Stimulated activated CD8-positive, alpha-beta memory T cell treated with anti-CD3 and anti-CD28 coated beads, Interleukin-12 subunit alpha, Interleukin-12 subunit beta, amount 100 ng/mL, for 1 hour (primary cell): ENCODE measurements around the gene FNDC10.
"Not testable (repeated sequence)": the region's sequence is repeated elsewhere in the genome, so short reads cannot be mapped to it uniquely, and the experiment has no call there.

Experiments
- DNase-seq: peaks from one replicate; pipeline ENCODE4 v3.0.0-alpha.2; 2020; ENCODE audit warnings: low read depth

The FNDC10 gene

GRCh38 chr1:1567152-1567875 is 32.6 kb downstream of the FNDC10 start:
- DNase-seq: no peak

- DNase-seq: no peak
These were observed 34.6 kb downstream of the FNDC10 start for GRCh38 chr1:1565340-1565739.

GRCh38 chr1:1564268-1564667 is 35.7 kb downstream of the FNDC10 start:
- no peak for DNase-seq

- no peak for DNase-seq
These were observed 36.2 kb downstream of the FNDC10 start for GRCh38 chr1:1563688-1564087.

GRCh38 chr1:1562556-1563195 is 37.3 kb downstream of the FNDC10 start:
- DNase-seq: no peak

GRCh38 chr1:1561801-1562470 is 38.0 kb downstream of the FNDC10 start:
- DNase-seq: no peak

- DNase-seq: no peak
These were observed 39.8 kb downstream of the FNDC10 start for GRCh38 chr1:1560178-1560577.

GRCh38 chr1:1559066-1559465 is 40.9 kb downstream of the FNDC10 start:
- DNase-seq: no peak

- DNase-seq: no peak
These were observed 41.3 kb downstream of the FNDC10 start for GRCh38 chr1:1558591-1558990.

GRCh38 chr1:1557688-1558087 is 42.2 kb downstream of the FNDC10 start:
- not testable (repeated sequence) for DNase-seq

GRCh38 chr1:1556961-1557360 is 43.0 kb downstream of the FNDC10 start:
- DNase-seq: not testable (repeated sequence)

- no peak for DNase-seq
These were observed 43.4 kb downstream of the FNDC10 start for GRCh38 chr1:1556505-1556904.

GRCh38 chr1:1554926-1555915 is 44.7 kb downstream of the FNDC10 start:
- DNase-seq: no peak

GRCh38 chr1:1554550-1554925 is 45.4 kb downstream of the FNDC10 start:
- no peak for DNase-seq

GRCh38 chr1:1553821-1554494 is 46.0 kb downstream of the FNDC10 start:
- no peak for DNase-seq

- DNase-seq: no peak
These were observed 47.7 kb downstream of the FNDC10 start for GRCh38 chr1:1552263-1552639.

- DNase-seq: no peak
These were observed 48.2 kb downstream of the FNDC10 start for GRCh38 chr1:1551524-1552262.

- no peak for DNase-seq
These were observed 49.1 kb downstream of the FNDC10 start for GRCh38 chr1:1550591-1551432.

- no peak for DNase-seq
These were observed 49.8 kb downstream of the FNDC10 start for GRCh38 chr1:1550087-1550486.

GRCh38 chr1:1548591-1548990 is 51.3 kb downstream of the FNDC10 start:
- DNase-seq: no peak
